Endothelial cell of umbilical vein (primary cell): ENCODE measurements around the gene UGT3A2. TPM values are rescaled to one million over a fixed set of nuclear protein-coding genes. Genes with fewer than 3 reads are reported as not detected.

Source experiments
- BruUV-seq: library from RNA; stranded (reverse); fragments of 400-500 nt; replicated peaks from 2 replicates; lab custom pipeline; 2021; lab: Mats Ljungman, UMichigan
- CTCF ChIA-PET: fragments of 300-600, 350-600 bp; sonication (Branson Sonifier 250); formaldehyde crosslinking; loops from one replicate; lab custom pipeline; 2021; ENCODE audit warnings: antibody characterized with exemption, inconsistent platforms; lab: Charles Lee
- POLR2A ChIA-PET: fragments of 300-600, 350-600 bp; sonication (Branson Sonifier 250); formaldehyde crosslinking; loops from one replicate; lab custom pipeline; 2021; ENCODE audit warnings: antibody characterized with exemption, inconsistent platforms; lab: Charles Lee
- DNase-seq: peaks from one replicate; pipeline ENCODE4 v3.0.0-alpha.2; 2011; ENCODE audit warnings: low read depth, low spot score
- FAIRE-seq: peaks from 2 replicates; lab custom pipeline; 2011; peaks lifted over from hg19 to GRCh38; lab: Jason Lieb, UNC
- H2AFZ ChIP-seq: 2 replicates; pipeline ENCODE4 v1.6.0; 2012; ENCODE audit warnings: low read depth, low read length, control low read depth, inconsistent platforms
- H3K27ac ChIP-seq: 2 replicates; pipeline ENCODE4 v1.5.1; 2011; ENCODE audit warnings: low read depth, mild to moderate bottlenecking, control low read depth, low read length, moderate library complexity; ENCODE audit not compliant: insufficient read depth
- H3K27me3 ChIP-seq, 2 experiments: 2 replicates each; pipeline versions ENCODE4 v1.6.0 to v1.6.1; 2011; ENCODE audit warnings: low read length in 2 of 2, mixed read lengths in 1 of 2; ENCODE audit not compliant: control insufficient read depth in 2 of 2, insufficient read depth in 2 of 2
- H3K36me3 ChIP-seq, 2 experiments: 2 replicates in 1 of 2; 3 replicates in 1 of 2; pipeline ENCODE4 v1.5.1; 2011; ENCODE audit warnings: low read length in 2 of 2, mild to moderate bottlenecking in 1 of 2, moderate library complexity in 1 of 2; ENCODE audit not compliant: control insufficient read depth in 2 of 2, insufficient read depth in 2 of 2; ENCODE audit errors: extremely low read depth in 1 of 2
- H3K4me1 ChIP-seq: 3 replicates; pipeline ENCODE4 v1.5.1; 2011; ENCODE audit warnings: mild to moderate bottlenecking, low read length; ENCODE audit not compliant: control insufficient read depth, insufficient read depth; ENCODE audit errors: extremely low read depth
- H3K4me2 ChIP-seq: 2 replicates; pipeline ENCODE4 v1.6.1; 2011; ENCODE audit warnings: low read length, control low read depth, mixed read lengths; ENCODE audit not compliant: insufficient read depth
- H3K4me3 ChIP-seq, 3 experiments: fragments of 200-600 bp in 1 of 3; sonication (generic), shearing (Covaris generic) in 1 of 3; replicated peaks in 1 of 3; 2 replicates each; pipeline ENCODE4 v1.5.1; 2011 to 2016; ENCODE audit warnings: control low read depth in 3 of 3, low read length in 3 of 3, mild to moderate bottlenecking in 2 of 3, inconsistent platforms in 1 of 3, low read depth in 1 of 3, moderate library complexity in 1 of 3; ENCODE audit not compliant: insufficient read depth in 1 of 3
- H3K79me2 ChIP-seq: 2 replicates; pipeline ENCODE4 v1.6.0; 2012; ENCODE audit warnings: low read length, inconsistent platforms; ENCODE audit not compliant: control insufficient read depth, insufficient read depth
- H3K9ac ChIP-seq: replicated peaks from 2 replicates; pipeline ENCODE3; 2011; ENCODE audit warnings: low read length, control low read depth; ENCODE audit not compliant: insufficient read depth; ENCODE audit errors: extremely low read depth
- H3K9me1 ChIP-seq: replicated peaks from 3 replicates; pipeline ENCODE4 v1.6.0; 2011; ENCODE audit warnings: mild to moderate bottlenecking, low read length; ENCODE audit not compliant: control insufficient read depth, insufficient read depth; ENCODE audit errors: extremely low read depth
- H3K9me3 ChIP-seq: replicated peaks from 2 replicates; pipeline ENCODE4 v1.5.1; 2012; ENCODE audit warnings: low read length, inconsistent platforms; ENCODE audit not compliant: control insufficient read depth, insufficient read depth
- H4K20me1 ChIP-seq: replicated peaks from 2 replicates; pipeline ENCODE3; 2011; ENCODE audit warnings: mild to moderate bottlenecking, low read length; ENCODE audit not compliant: control insufficient read depth, insufficient read depth; ENCODE audit errors: extremely low read depth
- CTCF ChIP-seq, 2 donors: IDR thresholded peaks; 1 replicate in 1 of 2; 2 replicates in 1 of 2; pipeline ENCODE4 v1.5.1; 2011; ENCODE audit warnings: low read length in 2 of 2, mild to moderate bottlenecking in 2 of 2, moderate library complexity in 2 of 2, control low read depth in 1 of 2, inconsistent platforms in 1 of 2, low read depth in 1 of 2; ENCODE audit not compliant: insufficient read depth in 1 of 2; ENCODE audit errors: extremely low read depth in 1 of 2
- EZH2 ChIP-seq: IDR thresholded peaks from 2 replicates; pipeline ENCODE4 v1.6.1; 2012; ENCODE audit warnings: borderline replicate concordance, low read depth, mild to moderate bottlenecking, moderate library complexity, low read length, inconsistent platforms; ENCODE audit not compliant: severe bottlenecking
- FOS ChIP-seq: IDR thresholded peaks from 2 replicates; pipeline ENCODE4 v1.6.1; 2011; ENCODE audit warnings: mild to moderate bottlenecking, low read length, moderate library complexity, borderline replicate concordance; ENCODE audit not compliant: insufficient read depth
- GATA2 ChIP-seq: IDR thresholded peaks from 2 replicates; pipeline ENCODE4 v1.7.0; 2011; ENCODE audit warnings: low read depth, mild to moderate bottlenecking, moderate library complexity, mixed read lengths, low read length; ENCODE audit not compliant: insufficient read length, insufficient read depth
- JUN ChIP-seq: IDR thresholded peaks from 2 replicates; pipeline ENCODE4 v1.6.1; 2011; ENCODE audit warnings: borderline replicate concordance, low read depth; ENCODE audit not compliant: insufficient read length, insufficient read depth
- MYC ChIP-seq: IDR thresholded peaks from one replicate; pipeline ENCODE4 v1.6.1; 2011; ENCODE audit warnings: mild to moderate bottlenecking, low read depth, low read length
- POLR2A ChIP-seq: IDR thresholded peaks from 2 replicates; pipeline ENCODE4 v1.6.1; 2012; ENCODE audit warnings: low read depth, mild to moderate bottlenecking, control low read depth, low read length
- POLR2AphosphoS5 ChIP-seq: IDR thresholded peaks from 2 replicates; pipeline ENCODE4 v1.6.1; 2012; ENCODE audit warnings: low read depth, mild to moderate bottlenecking, control low read depth, low read length, moderate library complexity; ENCODE audit not compliant: insufficient read depth
- dilution Hi-C: fragments of 300-500 bp; cut with MboI; formaldehyde crosslinking; loops from one replicate; pipeline ENCODE4 v1.15.0; 2019; ENCODE audit warnings: low sequenced_read_pairs; ENCODE audit not compliant: extremely low pct_ligation_motif_present
- intact Hi-C: fragments of 100-400 bp; cut with micrococcal nuclease; formaldehyde crosslinking; loops from one replicate; pipeline ENCODE4 v1.10.0; 2022
- polyA plus RNA-seq, 4 experiments: library from polyadenylated mRNA; depleted of rRNA in 3 of 4; stranded (reverse) in 3 of 4; unstranded in 1 of 4; fragments of >200 nt; gene quantifications; 2 replicates each; pipeline versions ENCODE4 v1.2.1 to v1.2.3, GENCODE V29; 2011 to 2012; ENCODE audit warnings: missing spikeins in 1 of 4
- total RNA-seq: library from RNA; stranded (reverse); gene quantifications from 2 replicates; pipeline ENCODE4 v1.2.3, GENCODE V29; 2021
- TF ChIP-seq, protein P1 (sequence below): IDR thresholded peaks from 2 replicates; pipeline ENCODE4 v1.6.1; 2011; ENCODE audit not compliant: insufficient read depth, insufficient read length

UGT3A2 gene
- total and polyA plus RNA-seq, 2 donors (not counting 3 experiments of a cell fraction or from before 2014, with no cell fraction given) = not detected

- H3K4me3 ChIP-seq = no peak overlapping the region
- H3K9me1 ChIP-seq = no peaks in the 10 kb centered on the region
- no peaks in the 10 kb centered on the region for H3K36me3 ChIP-seq
- no peaks in the 10 kb centered on the region for H4K20me1 ChIP-seq
- H2AFZ ChIP-seq = no peak overlapping the region
- no peaks in the 10 kb centered on the region for H3K4me1 ChIP-seq
- POLR2A ChIA-PET = no interaction called here
- no peak overlapping the region for H3K4me2 ChIP-seq
- H3K27me3 ChIP-seq = no peaks in the 10 kb centered on the region
- intact Hi-C loops = no loop called here
- DNase-seq (no peak), FAIRE-seq (no peak)
- TF ChIP-seq MYC (no peak), FOS (no peak), POLR2A (no peak), GATA2 (no peak), POLR2AphosphoS5 (no peak), EZH2 (no peak), CTCF (IDR thresholded peaks at IDR 0.05; ENCODE audit: extremely low read depth in 1 of 2, insufficient read depth in 1 of 2, low read depth in 1 of 2, low read length in 2 of 2) (no peak), JUN (no peak)
- TF ChIP-seq, protein P1, sequence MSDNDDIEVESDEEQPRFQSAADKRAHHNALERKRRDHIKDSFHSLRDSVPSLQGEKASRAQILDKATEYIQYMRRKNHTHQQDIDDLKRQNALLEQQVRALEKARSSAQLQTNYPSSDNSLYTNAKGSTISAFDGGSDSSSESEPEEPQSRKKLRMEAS = no peak
- no peaks in the 10 kb centered on the region for H3K9me3 ChIP-seq
- CTCF ChIA-PET = no interaction called here
- H3K9ac ChIP-seq = no peak overlapping the region
- H3K27ac ChIP-seq = no peak overlapping the region
- no TSS peak for BruUV-seq
- H3K79me2 ChIP-seq = no peaks in the 10 kb centered on the region
- dilution Hi-C loops = no loop called here
These were observed 53.5 kb downstream of the UGT3A2 start for GRCh38 chr5:36013182-36013581.
